Mammary epithelial cell (primary cell): ENCODE measurements around the gene GABRP.
A peak's percentile ranks its signal among the peaks of the same experiment; 100 is the strongest.

Experiments used
- EZH2 ChIP-seq: IDR thresholded peaks from 2 replicates; pipeline ENCODE4 v1.6.1; 2012; ENCODE audit warnings: low read length, inconsistent platforms, borderline replicate concordance
- TF ChIP-seq, protein P1 (sequence below), 2 donors: IDR thresholded peaks in 1 of 2; conservative IDR thresholded peaks in 1 of 2; 2 replicates each; pipeline ENCODE4 v1.5.1; 2011 to 2012; ENCODE audit warnings: inconsistent platforms in 2 of 2, low read length in 2 of 2, mild to moderate bottlenecking in 2 of 2, control low read depth in 1 of 2, low read depth in 1 of 2; ENCODE audit not compliant: insufficient read depth in 1 of 2; ENCODE audit errors: extremely low read depth in 1 of 2

DNA sequence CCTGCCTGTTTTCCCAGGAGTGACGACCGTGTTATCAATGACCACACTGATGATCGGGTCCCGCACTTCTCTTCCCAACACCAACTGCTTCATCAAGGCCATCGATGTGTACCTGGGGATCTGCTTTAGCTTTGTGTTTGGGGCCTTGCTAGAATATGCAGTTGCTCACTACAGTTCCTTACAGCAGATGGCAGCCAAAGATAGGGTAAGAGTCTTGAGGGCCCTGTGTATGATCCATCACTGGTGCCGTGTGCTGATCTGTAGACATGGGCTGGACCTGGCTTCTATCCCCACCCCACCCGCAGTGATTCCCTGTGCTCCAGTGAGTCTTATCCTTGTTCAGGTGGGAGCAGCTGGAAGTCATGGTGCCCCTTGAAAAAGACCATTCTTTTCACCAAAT lies 26.0 kb downstream of the GABRP start:
- TF ChIP-seq, protein P1, sequence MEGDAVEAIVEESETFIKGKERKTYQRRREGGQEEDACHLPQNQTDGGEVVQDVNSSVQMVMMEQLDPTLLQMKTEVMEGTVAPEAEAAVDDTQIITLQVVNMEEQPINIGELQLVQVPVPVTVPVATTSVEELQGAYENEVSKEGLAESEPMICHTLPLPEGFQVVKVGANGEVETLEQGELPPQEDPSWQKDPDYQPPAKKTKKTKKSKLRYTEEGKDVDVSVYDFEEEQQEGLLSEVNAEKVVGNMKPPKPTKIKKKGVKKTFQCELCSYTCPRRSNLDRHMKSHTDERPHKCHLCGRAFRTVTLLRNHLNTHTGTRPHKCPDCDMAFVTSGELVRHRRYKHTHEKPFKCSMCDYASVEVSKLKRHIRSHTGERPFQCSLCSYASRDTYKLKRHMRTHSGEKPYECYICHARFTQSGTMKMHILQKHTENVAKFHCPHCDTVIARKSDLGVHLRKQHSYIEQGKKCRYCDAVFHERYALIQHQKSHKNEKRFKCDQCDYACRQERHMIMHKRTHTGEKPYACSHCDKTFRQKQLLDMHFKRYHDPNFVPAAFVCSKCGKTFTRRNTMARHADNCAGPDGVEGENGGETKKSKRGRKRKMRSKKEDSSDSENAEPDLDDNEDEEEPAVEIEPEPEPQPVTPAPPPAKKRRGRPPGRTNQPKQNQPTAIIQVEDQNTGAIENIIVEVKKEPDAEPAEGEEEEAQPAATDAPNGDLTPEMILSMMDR (conservative IDR thresholded peaks at IDR 0.05 in 1 of 2, IDR thresholded peaks at IDR 0.05 in 1 of 2; ENCODE audit: extremely low read depth in 1 of 2, insufficient read depth in 1 of 2, low read depth in 1 of 2, low read length in 2 of 2) = peak; percentile 3 to 54
- no peak for TF ChIP-seq EZH2
